LNCaP clone FGC (cell line): Measurements from ENCODE around the gene RAX2.

ENCODE experiments used
- DNase-seq: peaks from one replicate; pipeline ENCODE4 v3.0.0-alpha.2; 2011; ENCODE audit warnings: low read depth
- H3K4me3 ChIP-seq: 2 replicates; pipeline ENCODE4 v1.5.1; 2011; ENCODE audit warnings: mild to moderate bottlenecking, low read depth, low read length, control low read depth
- TF ChIP-seq, protein P1 (sequence below): IDR thresholded peaks from 2 replicates; pipeline ENCODE4 v1.5.1; 2012; ENCODE audit warnings: mild to moderate bottlenecking; ENCODE audit not compliant: control insufficient read depth, insufficient read depth; ENCODE audit errors: extremely low read depth

The RAX2 gene

DNA sequence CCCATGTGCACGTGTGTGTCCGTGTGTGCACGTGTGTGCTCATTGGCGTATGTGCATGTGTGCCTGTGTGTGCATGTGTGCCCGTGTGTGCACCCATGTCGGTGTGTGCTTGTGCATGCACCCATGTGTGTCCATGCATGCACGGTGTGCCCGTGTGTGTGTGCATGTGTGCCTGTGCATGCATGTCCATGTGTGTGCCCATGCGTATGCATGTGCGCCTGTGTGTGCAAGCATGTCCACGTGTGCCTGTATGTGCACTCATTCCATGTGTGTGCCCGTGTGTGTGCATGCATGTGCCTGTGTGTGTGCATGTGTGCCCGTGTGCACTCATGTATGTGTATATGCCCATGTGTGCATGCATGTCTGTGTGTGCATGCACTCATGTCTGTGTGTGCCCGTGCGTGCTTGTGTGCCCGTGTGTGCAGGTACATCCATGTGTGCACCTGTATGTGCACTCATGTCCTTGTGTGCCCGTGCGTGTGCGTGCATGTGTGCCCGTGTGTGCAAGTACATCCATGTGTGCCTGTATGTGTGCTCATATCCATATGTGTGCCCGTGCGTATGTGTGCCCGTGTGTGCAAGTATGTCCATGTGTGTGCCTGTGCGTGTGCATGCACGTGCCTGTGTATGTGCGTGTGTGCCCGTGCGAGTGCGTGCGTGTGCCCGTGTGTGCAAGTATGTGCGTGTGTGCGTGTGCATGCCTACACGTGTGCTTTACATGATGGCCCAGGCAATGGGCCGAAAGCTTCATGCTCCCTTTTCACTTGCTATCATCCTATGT is 35.7 kb upstream of the RAX2 start:
- TF ChIP-seq, protein P1, sequence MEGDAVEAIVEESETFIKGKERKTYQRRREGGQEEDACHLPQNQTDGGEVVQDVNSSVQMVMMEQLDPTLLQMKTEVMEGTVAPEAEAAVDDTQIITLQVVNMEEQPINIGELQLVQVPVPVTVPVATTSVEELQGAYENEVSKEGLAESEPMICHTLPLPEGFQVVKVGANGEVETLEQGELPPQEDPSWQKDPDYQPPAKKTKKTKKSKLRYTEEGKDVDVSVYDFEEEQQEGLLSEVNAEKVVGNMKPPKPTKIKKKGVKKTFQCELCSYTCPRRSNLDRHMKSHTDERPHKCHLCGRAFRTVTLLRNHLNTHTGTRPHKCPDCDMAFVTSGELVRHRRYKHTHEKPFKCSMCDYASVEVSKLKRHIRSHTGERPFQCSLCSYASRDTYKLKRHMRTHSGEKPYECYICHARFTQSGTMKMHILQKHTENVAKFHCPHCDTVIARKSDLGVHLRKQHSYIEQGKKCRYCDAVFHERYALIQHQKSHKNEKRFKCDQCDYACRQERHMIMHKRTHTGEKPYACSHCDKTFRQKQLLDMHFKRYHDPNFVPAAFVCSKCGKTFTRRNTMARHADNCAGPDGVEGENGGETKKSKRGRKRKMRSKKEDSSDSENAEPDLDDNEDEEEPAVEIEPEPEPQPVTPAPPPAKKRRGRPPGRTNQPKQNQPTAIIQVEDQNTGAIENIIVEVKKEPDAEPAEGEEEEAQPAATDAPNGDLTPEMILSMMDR = no peak
- no peak overlapping the region for H3K4me3 ChIP-seq
- DNase-seq = no peak

DNA sequence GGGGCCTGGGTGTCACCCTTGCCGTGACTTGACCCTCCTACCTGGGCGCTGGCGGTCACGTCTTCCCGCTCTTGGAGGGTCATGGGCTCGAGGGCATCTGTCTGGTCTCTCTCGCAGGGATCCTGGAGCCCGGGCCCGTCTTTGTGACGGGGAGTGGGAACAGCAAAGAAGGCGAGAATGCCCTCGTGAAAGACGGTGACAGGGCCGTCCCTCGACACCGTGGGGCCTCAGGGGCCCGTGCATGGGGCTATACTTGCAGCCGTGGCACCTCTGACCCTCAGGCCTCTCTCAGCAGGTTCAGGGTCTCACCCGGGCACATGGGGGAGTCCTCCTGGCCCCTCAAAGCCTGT is 35.1 kb upstream of the RAX2 start:
- no peak for DNase-seq
- TF ChIP-seq, protein P1 = no peak

DNA sequence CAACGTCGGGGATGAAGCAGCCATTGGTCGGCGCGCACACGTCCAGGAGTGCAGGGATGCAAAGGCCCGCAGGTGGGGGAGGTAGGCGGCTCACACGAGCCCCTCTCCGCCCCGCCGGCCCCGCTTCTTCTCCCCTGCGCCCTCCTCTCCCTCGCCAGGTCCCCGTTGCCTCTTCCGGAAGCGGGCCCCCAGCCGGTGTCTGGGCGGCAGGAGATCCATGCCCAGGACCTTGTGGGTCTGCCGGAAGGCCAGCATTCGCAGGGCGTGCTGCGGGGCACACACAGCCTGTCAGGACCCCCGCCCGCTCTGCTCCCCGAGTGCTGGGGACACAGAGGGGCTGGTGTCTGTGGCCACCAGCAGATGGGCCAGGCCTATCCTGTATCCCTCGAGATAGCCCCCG is 33.8 kb upstream of the RAX2 start:
- no peak for DNase-seq
- no peak overlapping the region for H3K4me3 ChIP-seq
- TF ChIP-seq, protein P1 = no peak

More for the DNA sequence above, 35.1 kb upstream of the RAX2 start:
- no peak overlapping the region for H3K4me3 ChIP-seq

DNA sequence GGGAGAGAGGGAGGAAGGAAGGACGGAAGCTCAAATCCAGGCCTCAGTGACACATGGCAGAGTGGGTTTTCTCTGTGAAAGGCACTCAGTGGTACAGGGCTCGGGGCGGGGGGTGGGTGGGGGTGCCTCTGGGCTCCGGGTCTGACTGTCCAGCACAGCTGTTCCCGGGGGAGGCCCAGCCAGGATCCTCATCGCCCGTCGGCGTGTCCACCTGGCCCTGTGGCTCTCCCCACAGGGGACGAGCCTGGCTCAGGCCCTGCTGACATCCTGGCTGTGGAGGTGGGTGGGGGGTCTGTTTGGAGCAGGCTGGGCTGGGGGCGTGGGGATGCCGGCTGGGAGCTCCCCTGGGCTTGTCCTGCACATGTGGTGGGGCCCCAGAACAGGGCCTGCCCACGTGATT is 32.4 kb upstream of the RAX2 start:
- TF ChIP-seq, protein P1 = no peak
- H3K4me3 ChIP-seq = no peak overlapping the region
- DNase-seq = no peak

DNA sequence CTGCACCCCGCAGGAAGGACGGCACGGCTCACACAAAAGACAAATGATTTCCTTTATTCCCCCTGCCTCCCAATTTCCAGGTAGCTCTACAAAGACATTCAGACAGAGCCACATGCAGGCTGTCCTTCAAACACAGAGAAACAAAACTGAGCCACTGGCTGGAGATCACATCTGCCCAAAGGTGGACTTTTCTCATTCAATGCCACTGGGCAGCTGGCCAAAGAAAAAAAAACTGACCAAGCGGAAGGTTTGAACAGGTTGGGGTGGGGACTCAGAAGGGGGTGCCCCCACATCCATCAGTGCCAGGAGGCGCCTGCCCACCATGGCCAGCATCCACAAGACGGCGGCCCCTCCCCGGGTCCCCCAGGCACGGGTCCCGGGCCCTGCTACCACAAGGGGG is 32.0 kb upstream of the RAX2 start:
- TF ChIP-seq, protein P1 = no peak
- DNase-seq = no peak
- no peak overlapping the region for H3K4me3 ChIP-seq

DNA sequence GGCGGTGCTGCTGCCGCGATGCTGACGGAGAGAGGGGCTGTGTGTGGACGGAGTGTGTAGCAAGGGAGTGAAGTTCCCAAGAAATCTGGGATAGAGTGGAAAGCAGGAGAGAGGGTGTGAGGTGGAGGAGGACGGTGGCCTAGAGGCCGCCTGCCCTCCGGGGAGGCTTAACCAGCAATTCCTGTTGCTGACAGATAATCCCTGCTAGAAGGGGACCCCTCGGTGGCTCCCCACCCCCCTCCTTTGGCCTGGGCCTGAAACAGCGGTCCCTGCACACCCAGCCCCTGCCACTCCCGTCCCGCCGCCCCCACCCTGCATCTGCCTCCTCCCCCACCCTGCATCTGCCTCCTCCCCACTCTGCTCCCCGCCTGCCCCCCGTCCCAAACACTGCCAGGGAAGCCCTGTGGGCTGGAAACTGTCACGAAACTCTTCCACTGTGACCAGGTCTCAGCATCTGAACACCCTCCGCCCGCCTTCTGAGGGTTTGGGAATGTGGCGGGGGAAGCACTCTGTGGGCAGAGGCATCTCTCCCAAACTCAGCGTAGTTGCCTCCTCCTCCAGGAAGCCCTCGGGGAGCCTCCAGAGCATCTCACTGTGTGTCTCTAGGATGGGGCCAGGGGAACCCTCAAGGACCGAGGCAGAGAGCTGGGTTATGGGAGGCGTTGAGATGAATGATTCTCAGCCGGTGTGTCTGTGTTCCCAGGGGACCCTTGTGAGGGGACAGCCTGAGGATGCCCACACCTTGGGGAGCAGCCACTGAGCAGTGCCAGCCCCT is 31.3 kb upstream of the RAX2 start:
- H3K4me3 ChIP-seq = no peak overlapping the region
- TF ChIP-seq, protein P1 = no peak
- no peak for DNase-seq
